HepG2 (cell line): ENCODE results near the gene INO80B. TPM values are rescaled to one million over a fixed set of nuclear protein-coding genes. Genes with fewer than 3 reads are reported as not detected.

ENCODE experiments used
- CEBPB ChIP-seq: IDR thresholded peaks from 2 replicates; pipeline ENCODE4 v1.6.1; 2011; ENCODE audit warnings: low read depth, low read length, improper control_type of control experiment, borderline replicate concordance
- ELF4 ChIP-seq: sonication (generic); formaldehyde crosslinking; IDR thresholded peaks from 2 replicates; pipeline ENCODE4 v1.5.0; 2020; ENCODE audit warnings: missing genetic modification reagents, mild to moderate bottlenecking, moderate library complexity, borderline replicate concordance
- FOXA3 ChIP-seq: IDR thresholded peaks from 2 replicates; pipeline ENCODE4 v1.6.1; 2016; ENCODE audit warnings: missing genetic modification reagents, missing compliant biosample characterization
- HIVEP1 ChIP-seq: sonication (generic); formaldehyde crosslinking; IDR thresholded peaks from 2 replicates; pipeline ENCODE4 v1.4.0; 2020; ENCODE audit warnings: mild to moderate bottlenecking, missing genetic modification reagents
- KLF12 ChIP-seq: sonication (generic); formaldehyde crosslinking; IDR thresholded peaks from 2 replicates; pipeline ENCODE4 v1.4.0; 2020; ENCODE audit warnings: missing genetic modification reagents, borderline replicate concordance
- MEF2D ChIP-seq: sonication (generic); formaldehyde crosslinking; IDR thresholded peaks from 2 replicates; pipeline ENCODE4 v1.5.1; 2020; ENCODE audit warnings: mild to moderate bottlenecking, missing genetic modification reagents
- NR2C2 ChIP-seq: sonication (generic); formaldehyde crosslinking; IDR thresholded peaks from 2 replicates; pipeline ENCODE4 v1.4.0; 2020; ENCODE audit warnings: missing genetic modification reagents, mild to moderate bottlenecking, moderate library complexity, borderline replicate concordance
- POLR2A ChIP-seq, 2 experiments: IDR thresholded peaks; 2 replicates each; pipeline ENCODE4 v1.6.1; 2011; ENCODE audit warnings: low read depth in 2 of 2, low read length in 2 of 2, mild to moderate bottlenecking in 1 of 2, moderate library complexity in 1 of 2; ENCODE audit not compliant: insufficient read depth in 1 of 2
- REXO4 ChIP-seq: sonication (generic); formaldehyde crosslinking; IDR thresholded peaks from 2 replicates; pipeline ENCODE4 v1.8.0; 2022; ENCODE audit warnings: missing genetic modification reagents, mild to moderate bottlenecking, borderline replicate concordance
- ZBTB38 ChIP-seq: sonication (generic); formaldehyde crosslinking; IDR thresholded peaks from 2 replicates; pipeline ENCODE4 v1.5.1; 2020; ENCODE audit warnings: mild to moderate bottlenecking, missing genetic modification reagents
- ZNF17 ChIP-seq: sonication (generic); formaldehyde crosslinking; IDR thresholded peaks from 2 replicates; pipeline ENCODE4 v1.5.0; 2020; ENCODE audit warnings: mild to moderate bottlenecking, missing genetic modification reagents
- ZNF431 ChIP-seq: sonication (generic); formaldehyde crosslinking; IDR thresholded peaks from 2 replicates; pipeline ENCODE4 v1.9.0; 2022; ENCODE audit warnings: missing genetic modification reagents, low read depth, mild to moderate bottlenecking, borderline replicate concordance
- ZNF557 ChIP-seq: sonication (generic); formaldehyde crosslinking; IDR thresholded peaks from 2 replicates; pipeline ENCODE4 v1.4.0; 2020; ENCODE audit warnings: missing genetic modification reagents
- ZNF605 ChIP-seq: sonication (generic); formaldehyde crosslinking; IDR thresholded peaks from 2 replicates; pipeline ENCODE4 v1.8.0; 2022; ENCODE audit warnings: mild to moderate bottlenecking, missing genetic modification reagents
- polyA plus RNA-seq, 8 experiments: library from polyadenylated mRNA; depleted of rRNA in 3 of 8; stranded (reverse) in 7 of 8; unstranded in 1 of 8; fragments of >200 nt; fragmentation: Illumina TruSeq in 4 of 8; extraction: Trizol in 4 of 8; gene quantifications; 2 replicates each; pipeline versions ENCODE4 v1.2.1 to v1.2.3, GENCODE V29; 2011 to 2016; ENCODE audit warnings: low read depth in 4 of 8, missing spikeins in 1 of 8, mixed read lengths in 1 of 8; ENCODE audit not compliant: insufficient read depth in 1 of 8
- total RNA-seq, 5 experiments: library from RNA; depleted of rRNA; stranded (reverse); fragments of >200 nt; fragmentation: Illumina TruSeq; extraction: Trizol; gene quantifications; 2 replicates each; pipeline ENCODE4 v1.2.3, GENCODE V29; 2016; ENCODE audit warnings: low read depth in 1 of 5
- TF ChIP-seq, protein P1 (sequence below): sonication (generic); formaldehyde crosslinking; IDR thresholded peaks from 2 replicates; pipeline ENCODE4 v1.4.0; 2020; ENCODE audit warnings: missing genetic modification reagents, mild to moderate bottlenecking, borderline replicate concordance
- TF ChIP-seq, protein P2 (sequence below): sonication (generic); formaldehyde crosslinking; IDR thresholded peaks from 2 replicates; pipeline ENCODE4 v1.4.0; 2020; ENCODE audit warnings: missing genetic modification reagents
- TF ChIP-seq, protein P3 (sequence below), 2 experiments: sonication (generic) in 1 of 2; formaldehyde crosslinking in 1 of 2; IDR thresholded peaks; 2 replicates each; pipeline versions ENCODE4 v1.6.1 to v1.9.0; 2014 to 2022; ENCODE audit warnings: antibody characterized with exemption in 1 of 2, borderline replicate concordance in 1 of 2, inconsistent platforms in 1 of 2, low read depth in 1 of 2, missing genetic modification reagents in 1 of 2

Gene INO80B
- total and polyA plus RNA-seq, 2 of the 13 experiments (the other 11 are each of a cell fraction or from before 2014, with no cell fraction given): 6.2 to 14.5 TPM

- TF ChIP-seq HIVEP1 (CRISPR knock-in tag) (peak; percentile 99), ZBTB38 (CRISPR knock-in tag) (peak; percentile 89), KLF12 (CRISPR knock-in tag) (peak; percentile 83; the same call in 1 of the 2 replicates), ZNF557 (CRISPR knock-in tag) (peak; percentile 53; the same call in 1 of the 2 replicates), NR2C2 (CRISPR knock-in tag) (peak; percentile 93), POLR2A (IDR thresholded peaks at IDR 0.05; ENCODE audit: insufficient read depth in 1 of 2, low read depth in 2 of 2, low read length in 2 of 2) (peak in 1 of 2 experiments; percentile 73; a peak in 2 of 4 replicates), ZNF17 (CRISPR knock-in tag) (no peak), REXO4 (CRISPR knock-in tag) (no peak), CEBPB (peak; percentile 92), FOXA3 (peak; percentile 75), ZNF605 (CRISPR knock-in tag) (peak; percentile 66), ELF4 (CRISPR knock-in tag) (peak; percentile 11; the same call in 1 of the 2 replicates), ZNF431 (no peak; the same call in 1 of the 2 replicates), MEF2D (CRISPR knock-in tag) (peak; percentile 82)
- TF ChIP-seq, protein P1, sequence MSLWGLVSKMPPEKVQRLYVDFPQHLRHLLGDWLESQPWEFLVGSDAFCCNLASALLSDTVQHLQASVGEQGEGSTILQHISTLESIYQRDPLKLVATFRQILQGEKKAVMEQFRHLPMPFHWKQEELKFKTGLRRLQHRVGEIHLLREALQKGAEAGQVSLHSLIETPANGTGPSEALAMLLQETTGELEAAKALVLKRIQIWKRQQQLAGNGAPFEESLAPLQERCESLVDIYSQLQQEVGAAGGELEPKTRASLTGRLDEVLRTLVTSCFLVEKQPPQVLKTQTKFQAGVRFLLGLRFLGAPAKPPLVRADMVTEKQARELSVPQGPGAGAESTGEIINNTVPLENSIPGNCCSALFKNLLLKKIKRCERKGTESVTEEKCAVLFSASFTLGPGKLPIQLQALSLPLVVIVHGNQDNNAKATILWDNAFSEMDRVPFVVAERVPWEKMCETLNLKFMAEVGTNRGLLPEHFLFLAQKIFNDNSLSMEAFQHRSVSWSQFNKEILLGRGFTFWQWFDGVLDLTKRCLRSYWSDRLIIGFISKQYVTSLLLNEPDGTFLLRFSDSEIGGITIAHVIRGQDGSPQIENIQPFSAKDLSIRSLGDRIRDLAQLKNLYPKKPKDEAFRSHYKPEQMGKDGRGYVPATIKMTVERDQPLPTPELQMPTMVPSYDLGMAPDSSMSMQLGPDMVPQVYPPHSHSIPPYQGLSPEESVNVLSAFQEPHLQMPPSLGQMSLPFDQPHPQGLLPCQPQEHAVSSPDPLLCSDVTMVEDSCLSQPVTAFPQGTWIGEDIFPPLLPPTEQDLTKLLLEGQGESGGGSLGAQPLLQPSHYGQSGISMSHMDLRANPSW: peak; percentile 47; the same call in 1 of the 2 replicates
- TF ChIP-seq, protein P2, sequence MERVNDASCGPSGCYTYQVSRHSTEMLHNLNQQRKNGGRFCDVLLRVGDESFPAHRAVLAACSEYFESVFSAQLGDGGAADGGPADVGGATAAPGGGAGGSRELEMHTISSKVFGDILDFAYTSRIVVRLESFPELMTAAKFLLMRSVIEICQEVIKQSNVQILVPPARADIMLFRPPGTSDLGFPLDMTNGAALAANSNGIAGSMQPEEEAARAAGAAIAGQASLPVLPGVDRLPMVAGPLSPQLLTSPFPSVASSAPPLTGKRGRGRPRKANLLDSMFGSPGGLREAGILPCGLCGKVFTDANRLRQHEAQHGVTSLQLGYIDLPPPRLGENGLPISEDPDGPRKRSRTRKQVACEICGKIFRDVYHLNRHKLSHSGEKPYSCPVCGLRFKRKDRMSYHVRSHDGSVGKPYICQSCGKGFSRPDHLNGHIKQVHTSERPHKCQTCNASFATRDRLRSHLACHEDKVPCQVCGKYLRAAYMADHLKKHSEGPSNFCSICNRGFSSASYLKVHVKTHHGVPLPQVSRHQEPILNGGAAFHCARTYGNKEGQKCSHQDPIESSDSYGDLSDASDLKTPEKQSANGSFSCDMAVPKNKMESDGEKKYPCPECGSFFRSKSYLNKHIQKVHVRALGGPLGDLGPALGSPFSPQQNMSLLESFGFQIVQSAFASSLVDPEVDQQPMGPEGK (CRISPR knock-in tag): peak; percentile 94
- TF ChIP-seq, protein P3, sequence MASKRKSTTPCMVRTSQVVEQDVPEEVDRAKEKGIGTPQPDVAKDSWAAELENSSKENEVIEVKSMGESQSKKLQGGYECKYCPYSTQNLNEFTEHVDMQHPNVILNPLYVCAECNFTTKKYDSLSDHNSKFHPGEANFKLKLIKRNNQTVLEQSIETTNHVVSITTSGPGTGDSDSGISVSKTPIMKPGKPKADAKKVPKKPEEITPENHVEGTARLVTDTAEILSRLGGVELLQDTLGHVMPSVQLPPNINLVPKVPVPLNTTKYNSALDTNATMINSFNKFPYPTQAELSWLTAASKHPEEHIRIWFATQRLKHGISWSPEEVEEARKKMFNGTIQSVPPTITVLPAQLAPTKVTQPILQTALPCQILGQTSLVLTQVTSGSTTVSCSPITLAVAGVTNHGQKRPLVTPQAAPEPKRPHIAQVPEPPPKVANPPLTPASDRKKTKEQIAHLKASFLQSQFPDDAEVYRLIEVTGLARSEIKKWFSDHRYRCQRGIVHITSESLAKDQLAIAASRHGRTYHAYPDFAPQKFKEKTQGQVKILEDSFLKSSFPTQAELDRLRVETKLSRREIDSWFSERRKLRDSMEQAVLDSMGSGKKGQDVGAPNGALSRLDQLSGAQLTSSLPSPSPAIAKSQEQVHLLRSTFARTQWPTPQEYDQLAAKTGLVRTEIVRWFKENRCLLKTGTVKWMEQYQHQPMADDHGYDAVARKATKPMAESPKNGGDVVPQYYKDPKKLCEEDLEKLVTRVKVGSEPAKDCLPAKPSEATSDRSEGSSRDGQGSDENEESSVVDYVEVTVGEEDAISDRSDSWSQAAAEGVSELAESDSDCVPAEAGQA (IDR thresholded peaks at IDR 0.05; ENCODE audit: low read depth): peak; percentile 87
- TF ChIP-seq, protein P3 (CRISPR knock-in tag; IDR thresholded peaks at IDR 0.05; ENCODE audit: borderline replicate concordance): no peak
These were observed 52.4 kb downstream of the INO80B start, which contains the start of gene PCGF1 (continued) for GRCh38 chr2:74507145-74507925.
